H1 (cell line): ENCODE measurements around the gene DNLZ. TPM values are rescaled to one million over a fixed set of nuclear protein-coding genes. Genes with fewer than 3 reads are reported as not detected.

Experiments
- CTCF ChIA-PET: fragments of 300-600 bp; sonication (Branson Sonifier 250); formaldehyde crosslinking; loops from one replicate; lab custom pipeline; 2021; ENCODE audit not compliant: partially characterized antibody; lab: Charles Lee
- POLR2A ChIA-PET: fragments of 300-600 bp; sonication (Branson Sonifier 250); formaldehyde crosslinking; loops from one replicate; lab custom pipeline; 2021; ENCODE audit warnings: inconsistent platforms; ENCODE audit not compliant: partially characterized antibody; lab: Charles Lee
- DNase-seq, 2 experiments: peaks; one replicate each; pipeline versions ENCODE4 v3.0.0 to v3.0.0-alpha.2; 2010 to 2022; ENCODE audit warnings: low spot score in 2 of 2, low read depth in 1 of 2, mixed read lengths in 1 of 2
- FAIRE-seq: peaks from 2 replicates; lab custom pipeline; 2011; peaks lifted over from hg19 to GRCh38; lab: Jason Lieb, UNC
- H2AFZ ChIP-seq: 2 replicates; pipeline ENCODE4 v1.8.1; 2012; ENCODE audit warnings: low read length, inconsistent platforms
- H2AK5ac ChIP-seq: 2 replicates; pipeline ENCODE4 v1.6.1; 2013; ENCODE audit warnings: low read depth, low read length
- H2BK120ac ChIP-seq: replicated peaks from 2 replicates; pipeline ENCODE3; 2013; ENCODE audit warnings: low read depth, low read length, inconsistent platforms
- H2BK12ac ChIP-seq: 2 replicates; pipeline ENCODE4 v1.6.1; 2013; ENCODE audit warnings: low read depth, low read length
- H2BK15ac ChIP-seq: 2 replicates; pipeline ENCODE4 v1.6.1; 2013; ENCODE audit warnings: low read length
- H2BK20ac ChIP-seq: 2 replicates; pipeline ENCODE4 v1.6.1; 2013; ENCODE audit warnings: low read length
- H2BK5ac ChIP-seq: 2 replicates; pipeline ENCODE4 v1.6.1; 2013; ENCODE audit warnings: low read depth, low read length
- H3K14ac ChIP-seq: 2 replicates; pipeline ENCODE4 v1.6.1; 2013; ENCODE audit warnings: inconsistent platforms; ENCODE audit not compliant: insufficient read length
- H3K18ac ChIP-seq: 2 replicates; pipeline ENCODE4 v1.6.1; 2013; ENCODE audit warnings: low read length; ENCODE audit errors: extremely low read depth
- H3K23ac ChIP-seq: 2 replicates; pipeline ENCODE4 v1.6.1; 2013; ENCODE audit warnings: inconsistent platforms; ENCODE audit not compliant: insufficient read length
- H3K23me2 ChIP-seq: 2 replicates; pipeline ENCODE4 v1.6.1; 2013; ENCODE audit warnings: low read depth, low read length
- H3K27ac ChIP-seq: 2 replicates; pipeline ENCODE4 v1.6.1; 2011; ENCODE audit warnings: low read depth, low read length, inconsistent platforms
- H3K27me3 ChIP-seq, 4 experiments: replicated peaks in 1 of 4; 1 replicate in 1 of 4; 2 replicates in 3 of 4; pipeline versions ENCODE4 v1.6.1 to v1.8.1; 2011 to 2013; ENCODE audit warnings: low read length in 3 of 4, mild to moderate bottlenecking in 3 of 4, inconsistent platforms in 2 of 4, mixed read lengths in 2 of 4, moderate library complexity in 1 of 4; ENCODE audit not compliant: control insufficient read depth in 3 of 4, insufficient read depth in 3 of 4; ENCODE audit errors: extremely low read depth in 1 of 4
- H3K36me3 ChIP-seq, 4 experiments: 2 replicates each; pipeline versions ENCODE4 v1.6.1 to v1.8.1; 2011 to 2013; ENCODE audit warnings: mild to moderate bottlenecking in 4 of 4, low read length in 3 of 4, moderate library complexity in 2 of 4, control low read depth in 1 of 4, inconsistent platforms in 1 of 4; ENCODE audit not compliant: insufficient read depth in 4 of 4, control insufficient read depth in 2 of 4
- H3K4ac ChIP-seq: replicated peaks from 2 replicates; pipeline ENCODE3; 2013; ENCODE audit warnings: low read length, low read depth, mixed read lengths, inconsistent platforms; ENCODE audit not compliant: insufficient read length
- H3K4me1 ChIP-seq, 4 experiments: replicated peaks in 1 of 4; 1 replicate in 1 of 4; 2 replicates in 3 of 4; pipeline versions ENCODE4 v1.6.1 to v1.8.1; 2011 to 2013; ENCODE audit warnings: low read length in 3 of 4, inconsistent platforms in 2 of 4, mixed read lengths in 1 of 4; ENCODE audit not compliant: insufficient read depth in 4 of 4, control insufficient read depth in 3 of 4
- H3K4me2 ChIP-seq, 2 experiments: 2 replicates each; pipeline versions ENCODE4 v1.6.1 to v1.8.1; 2011 to 2013; ENCODE audit warnings: low read depth in 2 of 2, low read length in 2 of 2, control low read depth in 1 of 2, inconsistent platforms in 1 of 2, mild to moderate bottlenecking in 1 of 2; ENCODE audit not compliant: insufficient read depth in 1 of 2
- H3K4me3 ChIP-seq, 4 experiments: fragments of 200-600, 300-600 bp in 1 of 4; sonication (generic), shearing (Covaris generic), sonication (Bioruptor Twin) in 1 of 4; 2 replicates each; pipeline versions ENCODE4 v1.5.1 to v1.8.1; 2011 to 2016; ENCODE audit warnings: low read length in 4 of 4, low read depth in 3 of 4, control low read depth in 2 of 4, inconsistent platforms in 2 of 4, mild to moderate bottlenecking in 2 of 4, mixed read lengths in 1 of 4, moderate library complexity in 1 of 4; ENCODE audit not compliant: insufficient read depth in 2 of 4; ENCODE audit errors: extremely low read depth in 1 of 4
- H3K56ac ChIP-seq: replicated peaks from 2 replicates; pipeline ENCODE3; 2013; ENCODE audit warnings: low read depth, mild to moderate bottlenecking, mixed read lengths, low read length, inconsistent platforms; ENCODE audit not compliant: insufficient read length
- H3K79me1 ChIP-seq: 2 replicates; pipeline ENCODE4 v1.6.1; 2013; ENCODE audit warnings: low read depth, low read length, control low read depth
- H3K79me2 ChIP-seq, 2 experiments: 2 replicates each; pipeline versions ENCODE4 v1.6.1 to v1.8.1; 2012 to 2013; ENCODE audit warnings: low read length in 2 of 2, mild to moderate bottlenecking in 2 of 2, inconsistent platforms in 1 of 2; ENCODE audit not compliant: insufficient read depth in 2 of 2, control insufficient read depth in 1 of 2
- H3K9ac ChIP-seq, 4 experiments: replicated peaks in 1 of 4; 1 replicate in 1 of 4; 2 replicates in 3 of 4; pipeline versions ENCODE4 v1.6.1 to v1.8.1; 2011 to 2013; ENCODE audit warnings: low read depth in 3 of 4, low read length in 3 of 4, control low read depth in 2 of 4, mild to moderate bottlenecking in 2 of 4, moderate library complexity in 2 of 4, inconsistent platforms in 1 of 4; ENCODE audit errors: extremely low read depth in 1 of 4
- H3K9me3 ChIP-seq, 2 experiments: 2 replicates each; pipeline versions ENCODE4 v1.6.1 to v1.8.1; 2012 to 2013; ENCODE audit warnings: mild to moderate bottlenecking in 2 of 2, moderate library complexity in 2 of 2, control low read depth in 1 of 2, inconsistent platforms in 1 of 2, low read depth in 1 of 2, low read length in 1 of 2, mixed read lengths in 1 of 2; ENCODE audit not compliant: insufficient read depth in 2 of 2
- H4K20me1 ChIP-seq, 2 experiments: replicated peaks in 1 of 2; 2 replicates each; pipeline versions ENCODE3 to v1.8.1; 2011 to 2013; ENCODE audit warnings: inconsistent platforms in 2 of 2, low read length in 2 of 2, mild to moderate bottlenecking in 1 of 2; ENCODE audit not compliant: insufficient read depth in 2 of 2, control insufficient read depth in 1 of 2
- H4K5ac ChIP-seq: 2 replicates; pipeline ENCODE4 v1.6.1; 2013; ENCODE audit warnings: low read length, low read depth, mixed read lengths, inconsistent platforms; ENCODE audit not compliant: insufficient read length
- H4K8ac ChIP-seq: 2 replicates; pipeline ENCODE4 v1.8.0; 2013; ENCODE audit warnings: mild to moderate bottlenecking, moderate library complexity, low read length, inconsistent platforms; ENCODE audit not compliant: insufficient read depth; ENCODE audit errors: extremely low read depth
- H4K91ac ChIP-seq: replicated peaks from 2 replicates; pipeline ENCODE3; 2013; ENCODE audit warnings: low read length, mixed read lengths, inconsistent platforms; ENCODE audit not compliant: insufficient read length
- ASH2L ChIP-seq: fragments of 200-600, 300-600 bp; sonication (generic); IDR thresholded peaks from one replicate; pipeline ENCODE4 v1.7.1; 2017; ENCODE audit warnings: low read length
- E2F6 ChIP-seq: IDR thresholded peaks from 2 replicates; pipeline ENCODE4 v1.6.1; 2012; ENCODE audit warnings: inconsistent platforms
- EP300 ChIP-seq, 2 experiments: IDR thresholded peaks; 1 replicate in 1 of 2; 2 replicates in 1 of 2; pipeline ENCODE4 v1.6.1; 2011 to 2012; ENCODE audit warnings: low read depth in 2 of 2, low read length in 2 of 2, mild to moderate bottlenecking in 2 of 2, borderline replicate concordance in 1 of 2, inconsistent platforms in 1 of 2, moderate library complexity in 1 of 2
- KDM1A ChIP-seq: fragments of 200-600, 300-600 bp; sonication (generic); IDR thresholded peaks from 2 replicates; pipeline ENCODE4 v1.7.1; 2016; ENCODE audit warnings: mild to moderate bottlenecking, low read length, borderline replicate concordance
- MAFK ChIP-seq: IDR thresholded peaks from 2 replicates; pipeline ENCODE4 v1.6.1; 2012; ENCODE audit warnings: low read depth, mild to moderate bottlenecking, improper control_type of control experiment, low read length
- NRF1 ChIP-seq: IDR thresholded peaks from 2 replicates; pipeline ENCODE4 v1.6.1; 2011; ENCODE audit warnings: mild to moderate bottlenecking, low read depth, low read length, improper control_type of control experiment
- POLR2A ChIP-seq, 2 experiments: IDR thresholded peaks; 1 replicate in 1 of 2; 2 replicates in 1 of 2; pipeline ENCODE4 v1.6.1; 2011; ENCODE audit warnings: low read depth in 2 of 2, low read length in 2 of 2, mild to moderate bottlenecking in 2 of 2; ENCODE audit errors: control extremely low read depth in 1 of 2
- POU5F1 ChIP-seq: IDR thresholded peaks from 2 replicates; pipeline ENCODE4 v1.6.1; 2011; ENCODE audit warnings: low read depth, mild to moderate bottlenecking, low read length, moderate library complexity
- RBBP5 ChIP-seq: IDR thresholded peaks from 2 replicates; pipeline ENCODE4 v1.7.1; 2012; ENCODE audit warnings: low read depth, mild to moderate bottlenecking, inconsistent platforms, low read length, moderate library complexity, borderline replicate concordance
- TAF1 ChIP-seq: IDR thresholded peaks from 2 replicates; pipeline ENCODE4 v1.6.1; 2011; ENCODE audit warnings: mild to moderate bottlenecking, low read depth, low read length
- TCF12 ChIP-seq: IDR thresholded peaks from 2 replicates; pipeline ENCODE4 v1.6.1; 2011; ENCODE audit warnings: low read depth, mild to moderate bottlenecking, low read length
- WGBS, 2 experiments: shearing (Covaris generic) in 1 of 2; methylation state at CpG; one replicate each; pipeline versions ENCODE4 v1.1.6 to v1.1.7; 2013 to 2015; ENCODE audit warnings: low lambda C conversion rate in 2 of 2, mixed read lengths in 2 of 2, inconsistent platforms in 1 of 2, low coverage in 1 of 2, missing lambda C conversion rate in 1 of 2; ENCODE audit not compliant: insufficient replicate concordance in 2 of 2, insufficient coverage in 1 of 2, insufficient read length in 1 of 2; ENCODE audit errors: extremely low coverage in 1 of 2, missing lambda C conversion rate in 1 of 2; 5-methylcytosine and 5-hydroxymethylcytosine counted together
- polyA plus RNA-seq, 7 experiments: library from polyadenylated mRNA; depleted of rRNA in 3 of 7; stranded (reverse) in 5 of 7; unstranded in 2 of 7; fragments of >200 nt in 5 of 7; fragments of 200-250 nt in 2 of 7; gene quantifications; 1 replicate in 5 of 7; 2 replicates in 1 of 7; 4 replicates in 1 of 7; pipeline versions ENCODE4 v1.2.1 to v1.2.3, GENCODE V29; 2011 to 2013; ENCODE audit warnings: missing spikeins in 2 of 7, mixed read lengths in 2 of 7
- total RNA-seq: library from RNA; stranded (reverse); fragmentation: NEBNext Ultra II Directional; extraction: Animal tissue kit (Norgen Biotek cat#: 25700); gene quantifications from 2 replicates; pipeline ENCODE4 v1.2.1, GENCODE V29; 2021

DNLZ gene
- total and polyA plus RNA-seq, 2 of the 8 experiments (the other 6 are each of a cell fraction or from before 2014, with no cell fraction given): 11.6 to 17.9 TPM

- no peaks in the 10 kb centered on the region; a peak in 2 of 7 replicates for H3K27me3 ChIP-seq
- H2AK5ac ChIP-seq: 0 out of 2 replicates have a peak overlapping the region, but pooled peaks have one; percentile 24
- no peak overlapping the region for H3K14ac ChIP-seq
- no peak overlapping the region for H2BK120ac ChIP-seq
- H3K4me1 ChIP-seq: peaks cover 0 to 15% (median 8%) of the 10 kb centered on the region in 4 experiments; a peak in 5 of 7 replicates
- no peak overlapping the region for H3K4me3 ChIP-seq
- H4K5ac ChIP-seq: no peak overlapping the region
- H3K18ac ChIP-seq: no peak overlapping the region
- H3K56ac ChIP-seq: no peak overlapping the region
- H3K27ac ChIP-seq: no peak overlapping the region
- H2BK5ac ChIP-seq: no peak overlapping the region; the same call in 1 of the 2 replicates
- H2BK15ac ChIP-seq: no peak overlapping the region
- H4K20me1 ChIP-seq: no peaks in the 10 kb centered on the region
- CTCF ChIA-PET: interaction anchor here (0.6 to 7.9 kb wide), 6 partner anchors 16 to 876 kb away, joined by 3 to 80 read pairs (median 6); partner anchors contain the start of gene DNLZ
- no peak overlapping the region for H2BK20ac ChIP-seq
- H3K79me1 ChIP-seq: no peaks in the 10 kb centered on the region
- 88% methylated on average over 22 of the region's 34 CpGs; no CpG with 5 or more reads in 1 of the 2 experiments for WGBS, 2 experiments
- H4K91ac ChIP-seq: no peak overlapping the region
- no peaks in the 10 kb centered on the region for H3K36me3 ChIP-seq
- no peak overlapping the region for H3K23ac ChIP-seq
- H3K79me2 ChIP-seq: no peaks in the 10 kb centered on the region
- peaks cover 2% of the 10 kb centered on the region; the same call in 1 of the 2 replicates for H3K23me2 ChIP-seq
- no peak overlapping the region for H2AFZ ChIP-seq
- FAIRE-seq (no peak), DNase-seq (no peak)
- no peak overlapping the region; a peak in 1 of 4 replicates for H3K4me2 ChIP-seq
- H3K9ac ChIP-seq: no peak overlapping the region
- peak overlapping the region; percentile 3; the same call in 1 of the 2 replicates for H4K8ac ChIP-seq
- no peaks in the 10 kb centered on the region for H3K9me3 ChIP-seq
- no peak overlapping the region for H2BK12ac ChIP-seq
- no peak overlapping the region for H3K4ac ChIP-seq
- POLR2A ChIA-PET: interaction anchor here (1.6 to 8.0 kb wide), 2 partner anchors 14 to 62 kb away, joined by 3 to 137 read pairs; partner anchors contain the start of gene DNLZ
- TF ChIP-seq ASH2L: no peak
- TF ChIP-seq TAF1: no peak
- TF ChIP-seq POU5F1: no peak
- TF ChIP-seq POLR2A (IDR thresholded peaks at IDR 0.05; ENCODE audit: control extremely low read depth in 1 of 2, low read depth in 2 of 2, low read length in 2 of 2): no peak
- TF ChIP-seq KDM1A: no peak
- no peak for TF ChIP-seq EP300 (IDR thresholded peaks at IDR 0.05; ENCODE audit: borderline replicate concordance in 1 of 2, low read depth in 2 of 2, low read length in 2 of 2)
- TF ChIP-seq TCF12: no peak
- TF ChIP-seq NRF1: no peak
- no peak for TF ChIP-seq E2F6
- TF ChIP-seq MAFK: no peak
- TF ChIP-seq RBBP5: no peak
Measured at GRCh38 chr9:136347472-136348256, 15.9 kb downstream of the DNLZ start.
